KOPT-K1 (cell line): ENCODE results near the gene SLC46A3.
"Not testable (repeated sequence)": the region's sequence is repeated elsewhere in the genome, so short reads cannot be mapped to it uniquely, and the experiment has no call there.

Experiments
- H3K27ac ChIP-seq: fragments of 200-600 bp; sonication (generic); 2 replicates; pipeline ENCODE4 v1.5.1; 2016; ENCODE audit warnings: antibody characterized with exemption, mild to moderate bottlenecking, low read depth, low read length; ENCODE audit not compliant: poor library complexity, severe bottlenecking
- H3K36me3 ChIP-seq: fragments of 200-600 bp; sonication (generic); 2 replicates; pipeline ENCODE4 v1.5.1; 2017; ENCODE audit warnings: antibody characterized with exemption, mild to moderate bottlenecking, low read length, moderate library complexity; ENCODE audit not compliant: insufficient read depth
- H3K9me3 ChIP-seq: fragments of 200-600 bp; sonication (generic); 2 replicates; pipeline ENCODE4 v1.5.1; 2017; ENCODE audit warnings: antibody characterized with exemption, low read length, mild to moderate bottlenecking; ENCODE audit not compliant: insufficient read depth, poor library complexity, severe bottlenecking

Gene SLC46A3

DNA sequence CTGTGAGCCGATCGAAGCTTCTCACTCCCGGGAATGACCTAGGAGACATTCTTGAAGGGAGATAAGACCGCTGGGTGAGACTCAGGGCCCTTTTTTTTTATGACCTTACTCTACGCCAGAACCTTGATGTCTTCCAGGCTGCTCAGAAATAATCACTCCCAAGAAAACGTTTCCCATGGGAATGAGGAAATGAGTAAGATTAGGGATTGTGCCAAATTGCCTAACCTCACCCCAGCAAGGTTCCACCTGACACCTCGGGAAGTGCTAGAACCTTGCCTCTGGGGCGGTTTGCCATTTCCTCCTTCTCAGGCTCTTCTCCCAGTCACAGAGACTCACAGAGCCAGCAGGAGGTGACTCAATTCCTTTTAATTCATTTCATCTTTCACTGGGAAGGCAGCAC, 2.3 kb downstream of the SLC46A3 start:
- no peaks in the 10 kb centered on the region for H3K9me3 ChIP-seq
- no peak overlapping the region for H3K27ac ChIP-seq
- H3K36me3 ChIP-seq = peaks cover 4% of the 10 kb centered on the region; the same call in 1 of the 2 replicates

DNA sequence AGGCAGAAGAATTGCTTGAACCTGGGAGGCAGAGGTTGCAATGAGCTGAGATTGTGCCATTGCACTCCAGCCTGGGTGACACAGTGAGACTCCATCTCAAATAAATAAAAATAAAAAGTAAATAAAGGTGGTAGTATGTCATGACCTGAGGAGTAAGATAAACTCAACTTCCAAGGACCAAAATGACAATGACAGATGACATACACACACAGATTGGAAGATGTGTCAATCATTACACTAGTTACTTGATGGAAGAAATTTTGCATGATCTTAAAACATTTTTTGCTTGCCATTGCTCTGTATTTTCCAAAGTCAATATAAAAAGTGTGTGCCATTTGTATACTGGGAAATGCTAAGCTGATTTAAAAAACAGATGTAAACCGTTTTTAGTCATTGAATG, 4.1 kb downstream of the SLC46A3 start:
- no peaks in the 10 kb centered on the region for H3K9me3 ChIP-seq
- H3K36me3 ChIP-seq = peaks cover 13% of the 10 kb centered on the region
- H3K27ac ChIP-seq = no peak overlapping the region

DNA sequence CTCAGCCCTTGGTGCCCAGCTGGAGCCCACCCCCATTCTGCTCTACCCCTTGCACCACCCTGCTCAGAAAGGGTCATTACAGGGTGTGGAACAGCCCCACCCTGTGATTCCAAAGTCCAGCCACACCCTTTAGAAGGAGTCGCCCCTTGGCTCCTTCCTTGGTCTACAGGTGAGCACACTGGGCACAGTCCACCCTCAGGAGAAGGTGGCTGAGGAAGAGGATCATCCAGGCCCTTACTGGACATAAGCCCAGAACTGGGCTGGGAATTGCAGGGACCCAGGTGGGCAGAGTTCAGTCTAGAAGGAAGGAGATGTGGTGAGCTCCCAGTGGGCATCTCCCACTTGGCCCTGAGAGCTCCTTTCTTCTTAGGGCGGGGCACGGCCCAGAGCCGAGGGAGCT, 8.6 kb downstream of the SLC46A3 start:
- Histone ChIP-seq H3K9me3 (no peaks in the 10 kb centered on the region), H3K27ac (no peak overlapping the region), H3K36me3 (peaks cover 23% of the 10 kb centered on the region)

DNA sequence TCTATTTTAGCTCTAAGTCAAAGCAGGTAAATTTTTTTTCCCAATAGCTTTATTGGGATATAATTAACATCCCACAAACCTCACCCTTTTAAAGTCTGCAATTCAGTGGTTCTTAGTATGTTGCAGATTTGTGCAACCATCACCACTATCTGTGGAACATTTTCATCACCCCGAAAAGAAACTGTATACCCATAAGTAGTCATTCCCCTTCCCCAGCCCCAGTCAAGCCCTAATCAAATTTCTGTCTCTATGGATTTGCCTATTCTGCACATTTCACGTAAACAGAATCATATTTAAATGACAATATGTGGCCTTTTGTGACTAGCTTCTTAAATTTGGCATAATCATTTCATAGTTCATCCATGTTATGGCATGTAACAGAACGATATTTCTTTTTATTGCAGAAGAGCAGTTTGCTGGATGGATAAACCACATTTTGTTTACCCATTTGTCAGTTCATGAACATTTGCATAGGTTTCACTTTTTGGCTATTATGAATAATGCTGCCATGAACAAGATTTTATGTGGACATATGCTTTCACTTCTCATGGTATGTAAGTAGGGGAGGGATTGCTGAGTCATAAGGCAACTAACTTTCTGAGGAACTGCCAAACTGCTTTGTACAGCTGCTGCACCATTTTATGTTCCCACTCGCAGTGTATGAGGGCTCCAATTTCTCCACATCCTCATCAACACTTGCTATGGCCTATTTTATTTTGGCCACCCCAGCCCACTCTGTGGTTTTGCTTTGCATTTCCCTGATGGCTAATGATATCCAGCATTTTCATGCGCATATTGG, 10.9 kb downstream of the SLC46A3 start:
- Histone ChIP-seq H3K27ac (no peak overlapping the region), H3K36me3 (peaks cover 27% of the 10 kb centered on the region), H3K9me3 (no peaks in the 10 kb centered on the region)

DNA sequence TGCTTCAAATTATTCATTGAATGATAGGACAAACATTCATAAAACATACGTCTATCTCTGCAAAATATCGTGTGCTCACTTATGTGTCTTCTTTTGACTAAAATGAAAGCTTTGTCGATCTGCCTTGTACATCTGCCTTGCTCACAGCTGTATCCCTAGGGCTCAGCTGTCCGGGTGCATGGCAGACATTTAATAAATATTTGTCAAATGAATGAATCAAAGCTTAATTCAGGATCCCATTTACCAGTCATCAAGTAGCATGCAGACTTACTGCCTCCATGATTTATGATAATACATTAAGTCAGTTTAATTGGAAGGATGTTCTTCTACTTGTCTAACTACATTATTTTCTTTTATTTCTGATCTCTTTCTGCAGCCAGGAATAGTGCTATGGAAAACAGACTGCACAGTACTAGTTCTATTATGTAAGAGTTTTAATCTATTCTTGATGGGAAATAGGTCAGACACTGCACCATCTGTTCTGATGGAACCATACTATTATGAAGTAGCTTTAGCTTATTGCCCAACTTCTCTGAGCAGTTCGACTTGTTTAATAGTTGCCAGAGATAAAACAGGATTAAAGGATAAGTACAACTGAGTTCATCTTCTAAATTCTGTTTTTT, 13.2 kb downstream of the SLC46A3 start:
- H3K9me3 ChIP-seq = no peaks in the 10 kb centered on the region
- H3K36me3 ChIP-seq = peaks cover 45% of the 10 kb centered on the region
- H3K27ac ChIP-seq = no peak overlapping the region

DNA sequence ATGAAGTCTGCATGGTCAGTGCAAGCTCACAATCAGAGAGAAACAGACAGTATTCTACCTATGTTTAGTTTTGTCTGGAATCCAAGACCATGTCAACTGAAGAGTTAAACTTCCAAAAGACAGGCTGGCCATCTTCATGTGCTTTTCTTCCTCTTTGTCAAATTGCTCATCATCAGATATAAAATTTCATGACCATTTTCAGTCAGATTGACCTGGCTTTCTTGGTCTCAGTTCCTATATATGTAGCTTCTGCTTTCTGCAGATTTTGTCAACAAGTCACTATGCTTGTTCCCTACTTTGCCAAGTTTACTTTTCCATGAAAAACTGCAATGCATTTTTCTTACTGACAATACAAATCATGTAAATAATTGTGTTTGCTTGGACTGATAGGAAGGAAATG, 13.9 kb downstream of the SLC46A3 start:
- no peaks in the 10 kb centered on the region for H3K9me3 ChIP-seq
- H3K27ac ChIP-seq = no peak overlapping the region
- H3K36me3 ChIP-seq = peaks cover 45% of the 10 kb centered on the region

DNA sequence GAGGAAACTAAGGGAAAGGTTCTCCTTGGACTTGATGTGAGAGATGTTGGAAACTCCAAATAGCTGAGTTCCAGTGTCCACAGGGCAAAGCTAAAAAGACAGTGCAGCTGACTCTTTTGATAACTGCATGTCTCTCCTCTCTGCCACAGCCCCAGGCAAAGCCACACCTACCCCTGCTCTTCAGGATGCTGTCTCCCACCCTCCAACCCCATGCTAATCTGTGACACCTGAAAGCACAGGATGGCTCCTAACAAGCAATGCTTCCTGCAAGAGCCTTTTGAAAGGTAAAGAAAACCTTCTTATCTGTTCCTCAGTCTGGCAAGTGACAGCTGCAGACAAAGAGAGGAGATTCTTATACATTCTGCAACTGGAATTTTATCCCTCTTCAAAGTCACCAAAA, 14.5 kb downstream of the SLC46A3 start:
- Histone ChIP-seq H3K9me3 (no peaks in the 10 kb centered on the region), H3K36me3 (peaks cover 45% of the 10 kb centered on the region), H3K27ac (no peak overlapping the region)

DNA sequence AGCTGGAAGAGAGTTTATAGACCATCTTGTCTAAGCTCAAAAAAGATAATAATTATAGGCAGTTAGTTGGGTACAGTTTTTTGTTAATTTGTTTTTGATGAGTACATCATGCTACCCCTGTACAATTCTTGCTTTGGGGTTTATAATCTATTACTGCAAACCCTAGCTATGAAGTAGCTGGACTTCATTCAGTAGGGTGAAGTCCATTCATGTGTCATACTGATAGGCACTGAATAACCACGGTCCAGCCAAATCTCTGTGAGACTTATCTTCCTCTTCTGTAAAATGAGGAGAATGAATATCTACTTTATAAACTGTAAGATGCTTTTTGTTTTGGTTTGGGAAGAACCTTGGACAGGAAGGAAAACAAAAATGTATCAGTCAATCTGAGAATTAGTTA, 19.5 kb downstream of the SLC46A3 start:
- Histone ChIP-seq H3K9me3 (no peaks in the 10 kb centered on the region), H3K27ac (no peak overlapping the region), H3K36me3 (peaks cover 45% of the 10 kb centered on the region)

DNA sequence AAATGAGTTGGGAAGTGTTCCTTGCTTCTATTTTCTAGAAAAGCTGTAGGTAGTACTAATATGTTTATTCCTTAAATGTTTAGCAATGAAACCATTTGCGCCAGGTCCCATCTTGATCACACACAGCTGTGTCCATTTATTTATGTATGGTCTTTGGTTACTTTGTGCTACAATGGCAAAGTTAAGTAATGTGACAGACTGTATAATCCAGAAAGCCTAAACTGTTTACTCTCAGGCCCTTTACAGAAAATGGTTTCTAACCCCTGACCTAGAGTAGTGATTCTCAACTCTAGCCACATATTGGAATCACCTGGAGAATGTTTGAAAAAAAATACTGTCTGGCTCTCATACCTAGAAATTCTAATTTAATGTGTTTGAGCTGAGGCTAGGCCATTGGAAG, 21.3 kb downstream of the SLC46A3 start:
- Histone ChIP-seq H3K36me3 (peaks cover 37% of the 10 kb centered on the region), H3K9me3 (no peaks in the 10 kb centered on the region), H3K27ac (no peak overlapping the region)

DNA sequence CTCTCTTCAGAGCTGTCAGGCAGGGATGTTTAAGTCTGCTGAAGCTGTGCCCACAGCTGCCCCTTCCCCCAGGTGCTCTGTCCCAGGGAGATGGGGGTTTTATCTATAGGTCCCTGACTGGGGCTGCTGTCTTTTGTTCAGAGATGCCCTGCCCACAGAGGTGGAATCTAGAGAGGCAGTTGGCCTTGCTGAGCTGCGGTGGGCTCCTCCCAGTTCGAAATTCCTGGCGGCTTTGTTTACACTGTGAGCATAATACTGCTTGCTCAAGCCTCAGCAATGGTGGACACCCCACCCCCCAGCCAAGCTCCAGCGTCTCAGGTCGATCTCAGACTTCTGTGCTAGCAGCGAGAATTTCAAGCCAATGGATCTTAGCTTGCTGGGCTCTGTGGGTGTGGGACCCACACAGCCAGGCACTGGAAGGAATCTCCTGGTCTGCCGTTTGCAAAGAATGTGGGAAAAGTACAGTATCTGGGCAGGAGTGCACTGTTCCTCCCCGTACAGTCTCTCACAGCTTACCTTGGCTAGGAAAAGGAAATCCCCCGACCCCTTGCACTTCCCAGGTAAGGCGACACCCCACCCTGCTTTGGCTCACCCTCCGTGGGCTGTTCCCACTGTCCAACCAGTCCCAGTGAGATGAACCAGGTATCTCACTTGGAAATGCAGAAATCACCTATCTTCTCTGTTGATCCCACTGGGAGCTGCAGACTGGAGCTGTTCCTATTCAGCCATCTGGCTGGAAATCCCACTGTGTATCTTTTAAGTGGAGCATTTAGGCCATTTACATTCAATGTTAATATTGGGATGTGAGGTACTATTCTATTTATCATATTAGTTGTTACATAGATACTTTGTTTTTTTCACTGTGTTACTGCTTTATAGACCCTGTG, 24.9 kb downstream of the SLC46A3 start:
- H3K36me3 ChIP-seq, H3K27ac ChIP-seq, H3K9me3 ChIP-seq: not testable (repeated sequence)

DNA sequence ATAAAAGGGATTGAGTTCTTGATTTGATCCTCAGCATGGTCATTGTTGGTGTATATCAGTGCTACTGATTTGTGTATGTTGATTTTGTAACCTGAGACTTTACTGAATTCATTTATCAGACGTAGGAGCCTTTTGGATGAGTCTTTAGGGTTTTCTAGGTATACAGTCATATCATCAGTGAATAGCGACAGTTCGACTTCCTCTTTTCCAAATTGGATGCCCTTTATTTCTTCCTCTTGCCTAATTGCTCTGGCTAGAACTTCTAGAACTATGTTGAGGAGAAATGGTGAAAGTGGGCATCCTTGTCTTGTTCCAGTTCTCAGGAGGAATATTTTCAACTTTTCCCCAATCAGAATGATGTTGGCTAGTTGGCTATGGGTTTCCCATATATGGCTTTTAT, 32.9 kb downstream of the SLC46A3 start:
- H3K36me3 ChIP-seq = no peaks in the 10 kb centered on the region
- no peak overlapping the region for H3K27ac ChIP-seq
- no peaks in the 10 kb centered on the region for H3K9me3 ChIP-seq

DNA sequence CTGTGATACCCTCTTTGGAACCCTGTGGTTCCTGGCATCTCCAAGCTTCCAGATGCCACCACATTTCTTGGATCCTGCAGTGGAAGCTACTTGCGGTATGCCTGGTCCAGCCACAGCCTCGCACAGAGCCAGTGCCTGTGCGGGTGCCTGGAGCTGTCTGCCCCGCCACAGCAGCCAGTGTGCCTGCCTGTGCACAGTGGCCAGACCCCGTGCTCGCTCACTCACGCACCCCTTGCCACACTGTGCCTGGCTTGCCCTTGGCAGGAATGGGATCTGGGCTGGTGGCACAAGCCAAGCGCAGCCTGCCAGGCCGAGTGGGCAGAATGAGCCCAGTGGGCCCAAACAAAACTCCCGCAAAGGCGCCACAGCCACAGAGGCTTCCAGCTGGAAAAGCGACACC, 33.7 kb downstream of the SLC46A3 start:
- peaks cover 7% of the 10 kb centered on the region for H3K36me3 ChIP-seq

DNA sequence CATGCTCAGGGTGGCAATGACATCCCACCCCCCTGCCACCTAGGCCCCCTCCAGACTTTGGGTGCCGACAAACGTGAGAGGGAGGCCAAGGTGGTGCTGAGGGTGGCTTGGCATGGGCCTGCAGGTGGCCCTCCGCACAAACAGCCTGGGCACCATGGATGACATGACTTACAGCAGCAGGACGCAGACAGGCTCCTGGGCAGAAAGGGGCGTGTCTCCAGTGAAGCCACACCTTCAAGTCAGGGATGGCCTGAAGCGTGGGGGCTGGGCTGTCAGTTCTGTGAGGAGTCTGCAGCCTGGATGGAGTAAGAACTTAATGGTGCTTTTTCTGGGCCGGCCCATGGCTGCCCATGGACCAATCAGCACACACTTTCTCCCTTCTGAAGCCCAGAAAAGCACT, 34.5 kb downstream of the SLC46A3 start:
- no peak overlapping the region for H3K27ac ChIP-seq
- H3K9me3 ChIP-seq = no peaks in the 10 kb centered on the region

More for the DNA sequence above, 33.7 kb downstream of the SLC46A3 start:
- Histone ChIP-seq H3K27ac (no peak overlapping the region), H3K9me3 (no peaks in the 10 kb centered on the region)

DNA sequence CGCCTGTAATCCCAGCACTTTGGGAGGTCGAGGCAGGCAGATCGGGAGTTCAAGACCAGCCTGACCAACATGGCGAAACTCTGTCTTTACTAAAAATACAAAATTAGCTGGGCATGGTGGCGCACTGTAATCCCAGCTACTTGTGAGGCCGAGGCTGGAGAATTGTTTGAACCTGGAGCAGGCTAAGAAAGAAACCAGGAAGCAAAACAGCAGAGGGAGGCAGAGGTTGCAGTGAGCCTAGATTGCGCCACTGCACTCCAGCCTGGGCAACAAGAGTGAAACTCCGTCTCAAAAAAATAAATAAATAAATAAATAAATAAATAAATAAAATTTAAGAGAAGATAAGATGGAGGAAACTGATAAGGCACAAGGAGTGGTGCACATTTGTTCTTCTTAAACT, 35.6 kb downstream of the SLC46A3 start:
- peaks cover 27% of the 10 kb centered on the region for H3K36me3 ChIP-seq
- H3K9me3 ChIP-seq, H3K27ac ChIP-seq: not testable (repeated sequence)

More for the DNA sequence above, 34.5 kb downstream of the SLC46A3 start:
- peaks cover 16% of the 10 kb centered on the region for H3K36me3 ChIP-seq

DNA sequence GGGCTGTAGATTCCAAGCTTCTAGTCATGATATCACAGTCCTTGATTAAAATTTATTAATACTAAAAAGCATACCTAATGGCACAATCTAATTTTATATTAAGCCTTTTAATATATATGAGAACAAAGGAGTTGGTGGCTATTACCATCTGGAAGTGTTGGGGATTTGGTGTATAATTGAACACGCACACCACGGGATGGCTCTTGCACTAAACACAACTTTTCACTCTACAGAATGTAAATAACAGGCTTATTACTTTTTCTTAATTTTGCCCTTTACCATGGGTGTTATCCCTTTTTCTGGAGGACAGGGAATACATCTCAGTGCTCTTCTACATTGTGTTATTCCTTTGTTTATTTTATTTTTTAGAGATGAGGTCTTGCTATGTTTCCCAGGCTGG, 38.2 kb downstream of the SLC46A3 start:
- Histone ChIP-seq H3K36me3 (peaks cover 53% of the 10 kb centered on the region), H3K27ac (no peak overlapping the region), H3K9me3 (no peaks in the 10 kb centered on the region)
